Measurements from ENCODE around the gene ATG2A. TPM values are rescaled to one million over a fixed set of nuclear protein-coding genes. Genes with fewer than 3 reads are reported as not detected.
A peak's percentile ranks its signal among the peaks of the same experiment; 100 is the strongest.

ATG2A gene
- total and polyA plus RNA-seq, 2 donors (not counting 3 experiments of a cell fraction or from before 2014, with no cell fraction given), result 13.4 to 24.3 TPM

- no peaks in the 10 kb centered on the region for H3K27me3 ChIP-seq (ENCODE audit: control insufficient read depth in 2 of 2, insufficient read depth in 2 of 2, low read length in 2 of 2)
- no peak overlapping the region for H3K4me3 ChIP-seq (replicated peaks in 1 of 3; ENCODE audit: insufficient read depth in 1 of 3, low read depth in 1 of 3, low read length in 3 of 3)
- ChIA-PET POLR2A (interaction anchor here (1.7 kb wide), 1 partner anchor 20 kb away, joined by 4 read pairs; no protein-coding TSS in a partner anchor), CTCF (interaction anchor here (1.1 to 5.2 kb wide), 6 partner anchors 11 to 87 kb away, joined by 4 to 77 read pairs (median 24); no protein-coding TSS in a partner anchor)
- FAIRE-seq, result peak; percentile 12
- H4K20me1 ChIP-seq (replicated peaks; ENCODE audit: control insufficient read depth, extremely low read depth, insufficient read depth, low read length), result no peaks in the 10 kb centered on the region
- H3K36me3 ChIP-seq (ENCODE audit: control insufficient read depth in 2 of 2, extremely low read depth in 1 of 2, insufficient read depth in 2 of 2, low read length in 2 of 2), result peaks cover 2 to 11% of the 10 kb centered on the region in 2 experiments
- no peaks in the 10 kb centered on the region for H3K9me3 ChIP-seq (replicated peaks; ENCODE audit: control insufficient read depth, insufficient read depth, low read length)
- H3K4me1 ChIP-seq (ENCODE audit: control insufficient read depth, extremely low read depth, insufficient read depth, low read length), result peaks cover 46% of the 10 kb centered on the region
- no peak overlapping the region for H3K9ac ChIP-seq (replicated peaks; ENCODE audit: extremely low read depth, insufficient read depth, low read length)
- no peak overlapping the region for H2AFZ ChIP-seq (ENCODE audit: low read depth, low read length)
- no peaks in the 10 kb centered on the region for H3K9me1 ChIP-seq (replicated peaks; ENCODE audit: control insufficient read depth, extremely low read depth, insufficient read depth, low read length)
- no peak overlapping the region for H3K27ac ChIP-seq (ENCODE audit: insufficient read depth, low read depth, low read length)
- dilution Hi-C loops (cut with MboI; ENCODE audit: extremely low pct_ligation_motif_present, low sequenced_read_pairs) (no loop called here), intact Hi-C loops (cut with micrococcal nuclease) (no loop called here)
- DNase-seq (ENCODE audit: low read depth, low spot score), result no peak
- no peak for TF ChIP-seq MAX (IDR thresholded peaks at IDR 0.05; ENCODE audit: insufficient read depth, insufficient read length)
- no peak for TF ChIP-seq FOS (IDR thresholded peaks at IDR 0.05; ENCODE audit: borderline replicate concordance, insufficient read depth, low read length)
- no peak for TF ChIP-seq MYC (IDR thresholded peaks at IDR 0.05; ENCODE audit: low read depth, low read length)
- TF ChIP-seq POLR2A (IDR thresholded peaks at IDR 0.05; ENCODE audit: low read depth, low read length), result no peak
- peaks cover 68% of the 10 kb centered on the region for H3K79me2 ChIP-seq (ENCODE audit: control insufficient read depth, insufficient read depth, low read length)
- H3K4me2 ChIP-seq (ENCODE audit: insufficient read depth, low read length), result no peak overlapping the region
- BruUV-seq (replicated peaks), result no TSS peak
Measured at GRCh38 chr11:64874308-64875240, 42.4 kb downstream of the ATG2A start.

GRCh38 chr11:64872790-64873488 lies 44.1 kb downstream of the ATG2A start:
- no peak for FAIRE-seq

More at GRCh38 chr11:64872790-64873488, 44.1 kb downstream of the ATG2A start:
- CTCF ChIA-PET, result interaction anchor here (1.1 to 1.8 kb wide), 3 partner anchors 13 to 17 kb away, joined by 3 to 9 read pairs (median 6); no protein-coding TSS in a partner anchor
- Histone ChIP-seq H3K27me3 (ENCODE audit: control insufficient read depth in 2 of 2, insufficient read depth in 2 of 2, low read length in 2 of 2) (no peaks in the 10 kb centered on the region), H4K20me1 (replicated peaks; ENCODE audit: control insufficient read depth, extremely low read depth, insufficient read depth, low read length) (no peaks in the 10 kb centered on the region), H3K27ac (ENCODE audit: insufficient read depth, low read depth, low read length) (no peak overlapping the region), H3K4me3 (replicated peaks in 1 of 3; ENCODE audit: insufficient read depth in 1 of 3, low read depth in 1 of 3, low read length in 3 of 3) (no peak overlapping the region), H3K4me2 (ENCODE audit: insufficient read depth, low read length) (no peak overlapping the region), H3K9me1 (replicated peaks; ENCODE audit: control insufficient read depth, extremely low read depth, insufficient read depth, low read length) (no peaks in the 10 kb centered on the region), H3K9ac (replicated peaks; ENCODE audit: extremely low read depth, insufficient read depth, low read length) (no peak overlapping the region), H3K9me3 (replicated peaks; ENCODE audit: control insufficient read depth, insufficient read depth, low read length) (no peaks in the 10 kb centered on the region), H3K4me1 (ENCODE audit: control insufficient read depth, extremely low read depth, insufficient read depth, low read length) (peaks cover 55% of the 10 kb centered on the region), H2AFZ (ENCODE audit: low read depth, low read length) (no peak overlapping the region), H3K36me3 (ENCODE audit: control insufficient read depth in 2 of 2, extremely low read depth in 1 of 2, insufficient read depth in 2 of 2, low read length in 2 of 2) (peaks cover 2 to 11% of the 10 kb centered on the region in 2 experiments), H3K79me2 (ENCODE audit: control insufficient read depth, insufficient read depth, low read length) (peaks cover 73% of the 10 kb centered on the region)
- intact Hi-C loops (cut with micrococcal nuclease) (no loop called here), dilution Hi-C loops (cut with MboI; ENCODE audit: extremely low pct_ligation_motif_present, low sequenced_read_pairs) (no loop called here)
- DNase-seq (ENCODE audit: low read depth, low spot score), result no peak
- POLR2A ChIA-PET, result no interaction called here
- BruUV-seq (replicated peaks), result no TSS peak
- TF ChIP-seq MAX (IDR thresholded peaks at IDR 0.05; ENCODE audit: insufficient read depth, insufficient read length) (no peak), FOS (IDR thresholded peaks at IDR 0.05; ENCODE audit: borderline replicate concordance, insufficient read depth, low read length) (no peak), JUN (IDR thresholded peaks at IDR 0.05; ENCODE audit: borderline replicate concordance, insufficient read depth, insufficient read length, low read depth) (no peak), GATA2 (IDR thresholded peaks at IDR 0.05; ENCODE audit: insufficient read depth, insufficient read length, low read depth, low read length) (no peak), EZH2 (IDR thresholded peaks at IDR 0.05; ENCODE audit: borderline replicate concordance, low read depth, low read length, severe bottlenecking) (no peak), CTCF (IDR thresholded peaks at IDR 0.05; ENCODE audit: extremely low read depth in 1 of 2, insufficient read depth in 1 of 2, low read depth in 1 of 2, low read length in 2 of 2) (no peak)
